ENCODE results near the gene CADM2. TPM values are rescaled to one million over a fixed set of nuclear protein-coding genes. Genes with fewer than 3 reads are reported as not detected.
"Not testable (repeated sequence)": the region's sequence is repeated elsewhere in the genome, so short reads cannot be mapped to it uniquely, and the experiment has no call there.

The CADM2 gene
- total and polyA plus RNA-seq, 2 experiments from 2014 or later: 0.09 TPM; not detected in 1

GRCh38 chr3:85678713-85679112 lies 719.9 kb downstream of the CADM2 start:
- Histone ChIP-seq H3K4me1 (ENCODE audit: insufficient read depth) (no peaks in the 10 kb centered on the region), H3K9me2 (ENCODE audit: insufficient read depth) (no peaks in the 10 kb centered on the region), H3K79me2 (ENCODE audit: insufficient read depth) (no peaks in the 10 kb centered on the region), H3K27ac (no peak overlapping the region), H3K9me3 (ENCODE audit: low read depth) (no peaks in the 10 kb centered on the region), H3K4me3 (no peak overlapping the region), H4K20me1 (ENCODE audit: insufficient read depth) (no peaks in the 10 kb centered on the region), H3K9ac (no peak overlapping the region), H3K36me3 (ENCODE audit: low read depth) (no peaks in the 10 kb centered on the region), H3F3A (ENCODE audit: insufficient read depth) (no peaks in the 10 kb centered on the region), H2AFZ (no peak overlapping the region), H3K4me2 (ENCODE audit: unreplicated experiment) (no peak overlapping the region), H3K27me3 (replicated peaks; ENCODE audit: insufficient read depth) (no peaks in the 10 kb centered on the region)
- TF ChIP-seq EZH2phosphoT487 (IDR thresholded peaks at IDR 0.05; ENCODE audit: insufficient read depth, low read depth) (no peak), EZH2 (IDR thresholded peaks at IDR 0.05; ENCODE audit: insufficient read depth, poor library complexity, severe bottlenecking) (no peak)
- DNase-seq: no peak
- 7 to 13% methylated on average over 2 of the region's 2 CpGs for WGBS, 2 experiments (ENCODE audit: low coverage in 1 of 2, low lambda C conversion rate in 2 of 2, missing lambda C conversion rate in 2 of 2)
- in situ Hi-C loops (cut with MboI): no loop called here

GRCh38 chr3:85681906-85682305 lies 723.1 kb downstream of the CADM2 start:
- Histone ChIP-seq H3K9ac (no peak overlapping the region), H3K27ac (no peak overlapping the region), H3K79me2 (ENCODE audit: insufficient read depth) (no peaks in the 10 kb centered on the region), H3K4me3 (no peak overlapping the region), H2AFZ (no peak overlapping the region), H3K36me3 (ENCODE audit: low read depth) (no peaks in the 10 kb centered on the region), H3K27me3 (replicated peaks; ENCODE audit: insufficient read depth) (no peaks in the 10 kb centered on the region), H3K9me3 (ENCODE audit: low read depth) (no peaks in the 10 kb centered on the region), H3K4me1 (ENCODE audit: insufficient read depth) (no peaks in the 10 kb centered on the region), H3K4me2 (ENCODE audit: unreplicated experiment) (no peak overlapping the region), H3K9me2 (ENCODE audit: insufficient read depth) (no peaks in the 10 kb centered on the region), H3F3A (ENCODE audit: insufficient read depth) (no peaks in the 10 kb centered on the region), H4K20me1 (ENCODE audit: insufficient read depth) (no peaks in the 10 kb centered on the region)
- in situ Hi-C loops (cut with MboI): no loop called here
- 0 to 8% methylated on average over 1 of the region's 1 CpG for WGBS, 2 experiments (ENCODE audit: low coverage in 1 of 2, low lambda C conversion rate in 2 of 2, missing lambda C conversion rate in 2 of 2)
- TF ChIP-seq EZH2 (IDR thresholded peaks at IDR 0.05; ENCODE audit: insufficient read depth, poor library complexity, severe bottlenecking) (no peak), EZH2phosphoT487 (IDR thresholded peaks at IDR 0.05; ENCODE audit: insufficient read depth, low read depth) (no peak)
- no peak for DNase-seq

GRCh38 chr3:85691196-85691595 lies 732.4 kb downstream of the CADM2 start:
- TF ChIP-seq EZH2 (IDR thresholded peaks at IDR 0.05; ENCODE audit: insufficient read depth, poor library complexity, severe bottlenecking) (no peak), EZH2phosphoT487 (IDR thresholded peaks at IDR 0.05; ENCODE audit: insufficient read depth, low read depth) (no peak)
- no peaks in the 10 kb centered on the region for H3K79me2 ChIP-seq (ENCODE audit: insufficient read depth)
- in situ Hi-C loops (cut with MboI): no loop called here
- H3K9ac ChIP-seq: no peak overlapping the region
- H3K9me3 ChIP-seq (ENCODE audit: low read depth): no peaks in the 10 kb centered on the region
- no peak overlapping the region for H3K4me3 ChIP-seq
- H3K4me1 ChIP-seq (ENCODE audit: insufficient read depth): no peaks in the 10 kb centered on the region
- DNase-seq: no peak
- H3K9me2 ChIP-seq (ENCODE audit: insufficient read depth): no peaks in the 10 kb centered on the region
- H2AFZ ChIP-seq: no peak overlapping the region
- H3K27ac ChIP-seq: no peak overlapping the region
- H3K36me3 ChIP-seq (ENCODE audit: low read depth): no peaks in the 10 kb centered on the region
- 28 to 36% methylated on average over 1 of the region's 1 CpG for WGBS, 2 experiments (ENCODE audit: low coverage in 1 of 2, low lambda C conversion rate in 2 of 2, missing lambda C conversion rate in 2 of 2)
- no peaks in the 10 kb centered on the region for H3K27me3 ChIP-seq (replicated peaks; ENCODE audit: insufficient read depth)
- no peaks in the 10 kb centered on the region for H4K20me1 ChIP-seq (ENCODE audit: insufficient read depth)
- no peaks in the 10 kb centered on the region for H3F3A ChIP-seq (ENCODE audit: insufficient read depth)
- no peak overlapping the region for H3K4me2 ChIP-seq (ENCODE audit: unreplicated experiment)

GRCh38 chr3:85697156-85697555 lies 738.4 kb downstream of the CADM2 start:
- H3K4me3 ChIP-seq: no peak overlapping the region
- H3K27me3 ChIP-seq (replicated peaks; ENCODE audit: insufficient read depth): no peaks in the 10 kb centered on the region
- H3K4me1 ChIP-seq (ENCODE audit: insufficient read depth): no peaks in the 10 kb centered on the region
- no peaks in the 10 kb centered on the region for H3K36me3 ChIP-seq (ENCODE audit: low read depth)
- in situ Hi-C loops (cut with MboI): no loop called here
- TF ChIP-seq EZH2 (IDR thresholded peaks at IDR 0.05; ENCODE audit: insufficient read depth, poor library complexity, severe bottlenecking) (no peak), EZH2phosphoT487 (IDR thresholded peaks at IDR 0.05; ENCODE audit: insufficient read depth, low read depth) (no peak)
- H4K20me1 ChIP-seq (ENCODE audit: insufficient read depth): no peaks in the 10 kb centered on the region
- H3K9me3 ChIP-seq (ENCODE audit: low read depth): no peaks in the 10 kb centered on the region
- WGBS, 2 experiments (ENCODE audit: low coverage in 1 of 2, low lambda C conversion rate in 2 of 2, missing lambda C conversion rate in 2 of 2): 5 to 7% methylated on average over 1 of the region's 1 CpG
- no peaks in the 10 kb centered on the region for H3F3A ChIP-seq (ENCODE audit: insufficient read depth)
- no peaks in the 10 kb centered on the region for H3K79me2 ChIP-seq (ENCODE audit: insufficient read depth)
- no peak overlapping the region for H2AFZ ChIP-seq
- no peaks in the 10 kb centered on the region for H3K9me2 ChIP-seq (ENCODE audit: insufficient read depth)
- no peak overlapping the region for H3K9ac ChIP-seq
- no peak for DNase-seq
- no peak overlapping the region for H3K4me2 ChIP-seq (ENCODE audit: unreplicated experiment)
- H3K27ac ChIP-seq: no peak overlapping the region

GRCh38 chr3:85706130-85706529 lies 747.3 kb downstream of the CADM2 start:
- no peak for DNase-seq
- in situ Hi-C loops (cut with MboI): no loop called here
- H3K36me3 ChIP-seq (ENCODE audit: low read depth): no peaks in the 10 kb centered on the region
- H3K4me3 ChIP-seq: no peak overlapping the region
- no peaks in the 10 kb centered on the region for H3F3A ChIP-seq (ENCODE audit: insufficient read depth)
- H3K9me2 ChIP-seq (ENCODE audit: insufficient read depth): no peaks in the 10 kb centered on the region
- 0 to 4% methylated on average over 2 of the region's 2 CpGs for WGBS, 2 experiments (ENCODE audit: low coverage in 1 of 2, low lambda C conversion rate in 2 of 2, missing lambda C conversion rate in 2 of 2)
- no peak overlapping the region for H2AFZ ChIP-seq
- H3K4me1 ChIP-seq (ENCODE audit: insufficient read depth): no peaks in the 10 kb centered on the region
- H3K27ac ChIP-seq: no peak overlapping the region
- no peaks in the 10 kb centered on the region for H3K79me2 ChIP-seq (ENCODE audit: insufficient read depth)
- no peak overlapping the region for H3K9ac ChIP-seq
- H4K20me1 ChIP-seq (ENCODE audit: insufficient read depth): no peaks in the 10 kb centered on the region
- no peaks in the 10 kb centered on the region for H3K9me3 ChIP-seq (ENCODE audit: low read depth)
- TF ChIP-seq EZH2phosphoT487 (IDR thresholded peaks at IDR 0.05; ENCODE audit: insufficient read depth, low read depth): no peak
- H3K27me3 ChIP-seq (replicated peaks; ENCODE audit: insufficient read depth): no peaks in the 10 kb centered on the region
- H3K4me2 ChIP-seq (ENCODE audit: unreplicated experiment): no peak overlapping the region

- H3K36me3 ChIP-seq (ENCODE audit: low read depth); H3K79me2 ChIP-seq (ENCODE audit: insufficient read depth); H3K9me2 ChIP-seq (ENCODE audit: insufficient read depth); H3K9ac ChIP-seq; H3K4me1 ChIP-seq (ENCODE audit: insufficient read depth); H3F3A ChIP-seq (ENCODE audit: insufficient read depth); H3K9me3 ChIP-seq (ENCODE audit: low read depth); H3K27ac ChIP-seq; H2AFZ ChIP-seq; DNase-seq; in situ Hi-C loops (cut with MboI); H4K20me1 ChIP-seq (ENCODE audit: insufficient read depth); H3K4me2 ChIP-seq (ENCODE audit: unreplicated experiment); H3K27me3 ChIP-seq (replicated peaks; ENCODE audit: insufficient read depth); H3K4me3 ChIP-seq: not testable (repeated sequence)
- WGBS, 2 experiments (ENCODE audit: low coverage in 1 of 2, low lambda C conversion rate in 2 of 2, missing lambda C conversion rate in 2 of 2): 23 to 32% methylated on average over 1 of the region's 1 CpG
Observed at GRCh38 chr3:85708325-85708724, 749.5 kb downstream of the CADM2 start.
